K562 (cell line): ENCODE results near the gene FBXL12. TPM values are rescaled to one million over a fixed set of nuclear protein-coding genes. Genes with fewer than 3 reads are reported as not detected.

Experiments
- SIN3A ChIP-seq, 2 experiments: fragments of 150-350 bp in 1 of 2; IDR thresholded peaks; 2 replicates each; pipeline ENCODE4 v1.6.1; 2011 to 2016; ENCODE audit warnings: borderline replicate concordance in 2 of 2, low read depth in 2 of 2, low read length in 2 of 2, mild to moderate bottlenecking in 2 of 2, moderate library complexity in 2 of 2; ENCODE audit not compliant: control insufficient read depth in 1 of 2
- TAF7 ChIP-seq: fragments of 450-650 bp; IDR thresholded peaks from 2 replicates; pipeline ENCODE4 v1.6.1; 2016; ENCODE audit warnings: missing genetic modification characterization, missing compliant biosample characterization
- polyA plus RNA-seq, 8 experiments: library from polyadenylated mRNA; depleted of rRNA in 4 of 8; stranded (reverse) in 5 of 8; unstranded in 3 of 8; fragments of >200 nt; fragmentation: Nextera tagmentation in 2 of 8; fragmentation: Illumina TruSeq in 1 of 8; extraction: Ambion mirVana in 2 of 8; extraction: Trizol in 1 of 8; gene quantifications; 2 replicates each; pipeline versions ENCODE4 v1.2.1 to v1.2.3, GENCODE V29; 2011 to 2014; ENCODE audit warnings: inconsistent platforms in 1 of 8, missing spikeins in 1 of 8
- total RNA-seq, 7 experiments: library from RNA; depleted of rRNA in 6 of 7; stranded (reverse); fragments of >200 nt in 6 of 7; fragmentation: Illumina TruSeq in 2 of 7; extraction: Trizol in 2 of 7; gene quantifications; 2 replicates each; pipeline versions ENCODE4 v1.2.1 to v1.2.3, GENCODE V29; 2011 to 2021; ENCODE audit warnings: low replicate concordance in 1 of 7
- TF ChIP-seq, protein P1 (sequence below), 3 experiments: fragments of 200-800 bp in 1 of 3; sonication (Bioruptor generic) in 1 of 3; sonication (generic) in 1 of 3; formaldehyde crosslinking in 1 of 3; IDR thresholded peaks; 2 replicates each; pipeline versions ENCODE4 v1.6.1 to v1.8.0; 2016 to 2022; ENCODE audit warnings: mild to moderate bottlenecking in 2 of 3, missing compliant biosample characterization in 2 of 3, missing genetic modification characterization in 2 of 3, missing genetic modification reagents in 1 of 3
- TF ChIP-seq, protein P2 (sequence below), 2 experiments: fragments of 450-650 bp; conservative IDR thresholded peaks; 2 replicates each; pipeline ENCODE4 v1.6.1; 2017; ENCODE audit warnings: mild to moderate bottlenecking in 2 of 2, moderate library complexity in 2 of 2
- TF ChIP-seq, protein P3 (sequence below): fragments of 250-450 bp; sonication (Bioruptor Pico); IDR thresholded peaks from 2 replicates; pipeline ENCODE4 v1.4.0; 2020

The FBXL12 gene
- total and polyA plus RNA-seq, 9 of the 15 experiments (the other 6 are each of a cell fraction or from before 2014, with no cell fraction given): 2.7 to 40.5 (median 26.5) TPM

DNA sequence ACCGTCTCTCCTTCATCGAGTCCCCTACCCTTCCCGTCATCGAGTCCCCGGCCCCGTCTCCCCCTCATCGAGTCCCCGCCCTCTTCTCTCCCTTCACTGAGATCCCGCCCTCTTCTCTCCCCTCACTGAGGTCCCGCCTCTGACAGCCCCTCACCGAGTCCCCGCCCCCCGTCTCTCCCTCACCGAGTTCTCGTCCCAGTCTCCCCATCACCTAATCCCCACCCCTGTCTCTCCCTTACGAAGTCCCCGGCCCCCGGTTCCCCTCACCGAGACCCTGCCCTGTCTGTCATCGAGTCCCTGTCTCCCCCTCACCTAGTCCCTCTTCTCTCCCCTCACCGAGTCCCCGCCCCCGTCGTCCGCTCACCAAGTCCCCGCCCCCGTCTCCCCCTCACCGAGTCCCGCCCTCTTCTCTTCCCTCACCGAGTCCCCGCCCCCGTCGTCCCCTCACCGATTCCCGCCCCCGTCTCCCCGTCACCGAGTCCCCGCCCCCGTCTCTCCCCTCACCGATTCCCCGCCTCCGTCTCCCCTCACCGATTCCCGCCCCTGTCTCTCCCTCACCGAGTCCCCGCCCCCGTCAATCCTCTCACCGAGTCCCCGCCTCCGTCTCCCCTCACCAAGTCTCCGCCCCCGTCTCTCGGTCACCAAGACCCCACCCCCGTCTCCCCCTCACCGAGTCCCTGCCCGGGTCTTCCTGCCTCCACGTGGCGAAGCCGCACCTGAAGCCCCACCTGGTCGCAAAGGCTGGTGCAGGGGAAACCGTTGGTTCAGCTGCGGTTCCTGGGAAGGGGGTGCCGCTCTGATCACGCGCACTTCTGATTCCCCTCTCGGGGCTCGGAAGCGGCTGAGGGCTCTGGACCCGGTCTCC, 26.4 kb downstream of the FBXL12 start (continued):
- TF ChIP-seq, protein P1, sequence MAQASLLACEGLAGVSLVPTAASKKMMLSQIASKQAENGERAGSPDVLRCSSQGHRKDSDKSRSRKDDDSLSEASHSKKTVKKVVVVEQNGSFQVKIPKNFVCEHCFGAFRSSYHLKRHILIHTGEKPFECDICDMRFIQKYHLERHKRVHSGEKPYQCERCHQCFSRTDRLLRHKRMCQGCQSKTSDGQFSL (CRISPR knock-in tag; IDR thresholded peaks at IDR 0.05): 0 out of 2 replicates have a peak, but pooled peaks have one; percentile 47
- TF ChIP-seq, protein P1 (tag; IDR thresholded peaks at IDR 0.05): peak in 1 of 2 experiments; percentile 72; a peak in 2 of 4 replicates
- TF ChIP-seq, protein P2, sequence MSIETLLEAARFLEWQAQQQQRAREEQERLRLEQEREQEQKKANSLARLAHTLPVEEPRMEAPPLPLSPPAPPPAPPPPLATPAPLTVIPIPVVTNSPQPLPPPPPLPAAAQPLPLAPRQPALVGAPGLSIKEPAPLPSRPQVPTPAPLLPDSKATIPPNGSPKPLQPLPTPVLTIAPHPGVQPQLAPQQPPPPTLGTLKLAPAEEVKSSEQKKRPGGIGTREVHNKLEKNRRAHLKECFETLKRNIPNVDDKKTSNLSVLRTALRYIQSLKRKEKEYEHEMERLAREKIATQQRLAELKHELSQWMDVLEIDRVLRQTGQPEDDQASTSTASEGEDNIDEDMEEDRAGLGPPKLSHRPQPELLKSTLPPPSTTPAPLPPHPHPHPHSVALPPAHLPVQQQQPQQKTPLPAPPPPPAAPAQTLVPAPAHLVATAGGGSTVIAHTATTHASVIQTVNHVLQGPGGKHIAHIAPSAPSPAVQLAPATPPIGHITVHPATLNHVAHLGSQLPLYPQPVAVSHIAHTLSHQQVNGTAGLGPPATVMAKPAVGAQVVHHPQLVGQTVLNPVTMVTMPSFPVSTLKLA (conservative IDR thresholded peaks at IDR 0.05): peak; percentile 91 to 93
- TF ChIP-seq SIN3A (IDR thresholded peaks at IDR 0.05; ENCODE audit: borderline replicate concordance in 2 of 2, control insufficient read depth in 1 of 2, low read depth in 2 of 2, low read length in 2 of 2) (peak in 1 of 2 experiments; percentile 2; a peak in 1 of 4 replicates), TAF7 (tag) (0 out of 2 replicates have a peak, but pooled peaks have one; percentile 37)
- TF ChIP-seq, protein P3, sequence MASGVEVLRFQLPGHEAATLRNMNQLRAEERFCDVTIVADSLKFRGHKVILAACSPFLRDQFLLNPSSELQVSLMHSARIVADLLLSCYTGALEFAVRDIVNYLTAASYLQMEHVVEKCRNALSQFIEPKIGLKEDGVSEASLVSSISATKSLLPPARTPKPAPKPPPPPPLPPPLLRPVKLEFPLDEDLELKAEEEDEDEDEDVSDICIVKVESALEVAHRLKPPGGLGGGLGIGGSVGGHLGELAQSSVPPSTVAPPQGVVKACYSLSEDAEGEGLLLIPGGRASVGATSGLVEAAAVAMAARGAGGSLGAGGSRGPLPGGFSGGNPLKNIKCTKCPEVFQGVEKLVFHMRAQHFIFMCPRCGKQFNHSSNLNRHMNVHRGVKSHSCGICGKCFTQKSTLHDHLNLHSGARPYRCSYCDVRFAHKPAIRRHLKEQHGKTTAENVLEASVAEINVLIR: no peak
